ENCODE measurements around the gene CEP83.

DNA sequence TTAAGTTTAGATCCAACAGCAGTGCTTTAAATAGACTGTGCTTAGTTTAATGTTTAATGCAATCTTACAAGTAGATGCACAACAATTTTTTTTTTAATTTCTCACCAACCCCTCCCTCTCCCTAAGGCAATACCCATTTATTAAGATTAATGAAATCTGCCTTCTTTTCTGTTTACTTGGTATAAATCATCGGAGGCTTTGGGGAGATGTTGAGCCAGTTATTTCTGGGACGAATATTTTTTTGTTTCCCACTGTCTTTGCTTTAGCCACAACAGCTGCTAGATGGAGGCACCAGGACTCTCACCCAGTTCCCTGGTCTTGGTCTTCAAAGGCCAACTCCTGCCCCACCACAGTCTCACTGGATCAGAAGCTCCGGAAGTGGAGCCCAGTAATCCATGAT is 197.9 kb downstream of the CEP83 start:
- TF ChIP-seq CTCF (IDR thresholded peaks at IDR 0.05; ENCODE audit: borderline replicate concordance, extremely low read depth, low read length, poor library complexity, severe bottlenecking) (no peak), EZH2 (IDR thresholded peaks at IDR 0.05; ENCODE audit: borderline replicate concordance, low read depth, low read length, severe bottlenecking) (no peak)

All from DND-41 (cell line).